Naive B cell (primary cell): ENCODE results near the gene HBS1L. TPM values are rescaled to one million over a fixed set of nuclear protein-coding genes. Genes with fewer than 3 reads are reported as not detected.

Experiments used
- ATAC-seq, 2 donors: fragments of 150-1000 bp; cut with Tn5 transposase; 2 replicates each; pipeline ENCODE4 v1.10.0; 2021; ENCODE audit warnings: low read depth in 2 of 2, mild to moderate bottlenecking in 2 of 2, moderate library complexity in 2 of 2
- DNase-seq: peaks from one replicate; pipeline ENCODE4 v3.0.0; 2022
- H3K27ac Mint-ChIP-seq, 6 donors: one replicate each; pipeline ENCODE4 v1.8.0; 2020 to 2022; ENCODE audit warnings: mild to moderate bottlenecking in 6 of 6, mixed read lengths in 6 of 6, moderate library complexity in 5 of 6, inconsistent platforms in 2 of 6
- H3K27me3 Mint-ChIP-seq, 3 donors: one replicate each; pipeline ENCODE4 v1.8.0; 2021 to 2022; ENCODE audit warnings: mixed read lengths in 3 of 3, mild to moderate bottlenecking in 1 of 3
- H3K36me3 Mint-ChIP-seq, 2 donors: one replicate each; pipeline ENCODE4 v1.8.0; 2020 to 2022; ENCODE audit warnings: mixed read lengths in 2 of 2, inconsistent platforms in 1 of 2, mild to moderate bottlenecking in 1 of 2
- H3K4me1 Mint-ChIP-seq, 3 donors: one replicate each; pipeline ENCODE4 v1.8.0; 2020 to 2022; ENCODE audit warnings: mixed read lengths in 3 of 3, inconsistent platforms in 1 of 3, mild to moderate bottlenecking in 1 of 3, moderate library complexity in 1 of 3
- H3K4me3 Mint-ChIP-seq, 8 donors: one replicate each; pipeline ENCODE4 v1.8.0; 2020 to 2022; ENCODE audit warnings: mild to moderate bottlenecking in 8 of 8, mixed read lengths in 8 of 8, moderate library complexity in 8 of 8, inconsistent platforms in 2 of 8
- H3K9me3 Mint-ChIP-seq, 7 donors: one replicate each; pipeline ENCODE4 v1.8.0; 2020 to 2022; ENCODE audit warnings: mixed read lengths in 7 of 7, mild to moderate bottlenecking in 5 of 7, inconsistent platforms in 2 of 7, moderate library complexity in 1 of 7
- polyA plus RNA-seq, 6 donors: library from polyadenylated mRNA; unstranded; fragments of 300-500 nt; fragmentation: Illumina TruSeq; gene quantifications; one replicate each; pipeline ENCODE4 v1.2.3, GENCODE V29; 2021; ENCODE audit warnings: low read depth in 6 of 6

HBS1L gene
- polyA plus RNA-seq, 6 donors from 2014 or later, result 28.1 to 57.2 (median 47.6) TPM

GRCh38 chr6:134920422-134920821, 134.2 kb downstream of the HBS1L start:
- no peaks in the 10 kb centered on the region for H3K4me1 Mint-ChIP-seq
- H3K9me3 Mint-ChIP-seq, result no peaks in the 10 kb centered on the region
- peaks cover 7 to 8% of the 10 kb centered on the region in 2 donors for H3K36me3 Mint-ChIP-seq
- H3K4me3 Mint-ChIP-seq, result no peak overlapping the region
- H3K27ac Mint-ChIP-seq, result no peak overlapping the region
- peaks cover 0 to 18% (median 6%) of the 10 kb centered on the region in 3 donors for H3K27me3 Mint-ChIP-seq
- DNase-seq (no peak), ATAC-seq (no peak)

- no peaks in the 10 kb centered on the region for H3K9me3 Mint-ChIP-seq
- H3K4me3 Mint-ChIP-seq, result no peak overlapping the region
- no peaks in the 10 kb centered on the region for H3K4me1 Mint-ChIP-seq
- H3K27ac Mint-ChIP-seq, result peak overlapping the region in 1 of 6 donors; percentile 46
- no peak for DNase-seq
- H3K36me3 Mint-ChIP-seq, result peaks cover 7 to 8% of the 10 kb centered on the region in 2 donors
- peaks cover 0 to 19% (median 7%) of the 10 kb centered on the region in 3 donors for H3K27me3 Mint-ChIP-seq
- ATAC-seq, result no peak
These were observed 136.1 kb downstream of the HBS1L start for GRCh38 chr6:134918418-134918961.

DNA sequence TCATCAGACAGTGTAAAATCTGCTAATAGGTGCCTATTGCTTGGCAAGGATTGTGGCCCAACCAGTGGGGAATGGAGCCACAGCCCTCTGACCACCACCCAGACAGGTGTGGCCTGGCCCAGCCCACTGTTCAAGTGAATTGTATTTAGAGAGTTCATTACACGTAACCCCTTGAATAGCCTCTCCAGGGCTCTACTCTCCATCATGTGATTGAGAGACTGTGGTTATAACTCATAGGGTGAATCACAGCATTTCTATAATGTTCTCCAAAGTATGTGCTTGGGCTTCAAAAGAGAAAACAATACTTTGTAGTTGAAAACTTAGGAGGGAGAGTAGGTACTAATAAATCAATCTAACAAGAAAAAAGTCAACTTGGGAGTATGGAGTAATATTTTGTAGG, 143.1 kb downstream of the HBS1L start:
- Mint-ChIP-seq H3K27me3 (peaks cover 0 to 24% (median 14%) of the 10 kb centered on the region in 3 donors), H3K4me3 (no peak overlapping the region)
- no peak for ATAC-seq

DNA sequence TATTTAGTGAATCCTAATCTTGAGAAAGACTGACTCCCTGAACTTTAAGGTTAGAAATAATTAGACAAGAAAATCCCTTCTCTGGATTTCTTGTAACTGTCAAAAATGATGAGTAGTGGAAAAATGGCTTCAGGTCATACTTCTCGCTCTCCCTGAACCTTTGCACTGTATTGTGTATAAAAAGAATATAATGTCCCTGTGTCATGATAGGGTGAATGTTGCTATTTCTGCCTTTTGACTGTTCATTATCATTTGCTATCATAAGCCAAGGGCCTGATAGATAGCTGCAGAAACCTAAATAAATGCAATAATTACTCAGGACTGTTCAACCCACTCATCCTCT, 144.1 kb downstream of the HBS1L start:
- no peaks in the 10 kb centered on the region for H3K36me3 Mint-ChIP-seq

More for the DNA sequence above, 143.1 kb downstream of the HBS1L start:
- no peaks in the 10 kb centered on the region for H3K4me1 Mint-ChIP-seq
- DNase-seq, result no peak
- no peaks in the 10 kb centered on the region for H3K36me3 Mint-ChIP-seq
- H3K9me3 Mint-ChIP-seq, result no peaks in the 10 kb centered on the region
- H3K27ac Mint-ChIP-seq, result no peak overlapping the region

More for the DNA sequence above, 144.1 kb downstream of the HBS1L start:
- no peaks in the 10 kb centered on the region for H3K4me1 Mint-ChIP-seq
- H3K9me3 Mint-ChIP-seq, result peaks cover 0 to 3% (median 0%) of the 10 kb centered on the region in 7 donors
- ATAC-seq, result no peak
- H3K27me3 Mint-ChIP-seq, result peaks cover 0 to 15% (median 10%) of the 10 kb centered on the region in 3 donors
- DNase-seq, result no peak
- H3K27ac Mint-ChIP-seq, result peak overlapping the region in 1 of 6 donors; percentile 63
- no peak overlapping the region for H3K4me3 Mint-ChIP-seq

Other genes starting within 250 kb of the HBS1L start
- gene ALDH8A1, start 104.7 kb downstream of the HBS1L start, polyA plus RNA-seq, result under 1 TPM in 1 of 6 donors, not detected in 5; 0.11 TPM
- gene MYB, start 126.5 kb upstream of the HBS1L start, polyA plus RNA-seq, result under 1 TPM in 4 of 6 donors, not detected in 2; 0.13 to 0.39 (median 0.26) TPM